Measurements from ENCODE around the gene MTMR1.

Gene MTMR1

GRCh38 chrX:150773634-150774033 lies 80.4 kb downstream of the MTMR1 start:
- no peak overlapping the region for H3K4me3 ChIP-seq (replicated peaks; ENCODE audit: low read depth, low read length)
- no peak for DNase-seq (ENCODE audit: extremely low read depth, low read depth)
- no peak for TF ChIP-seq CTCF (IDR thresholded peaks at IDR 0.05; ENCODE audit: low read depth, low read length, missing control alignments)

GRCh38 chrX:150774798-150775568 lies 81.8 kb downstream of the MTMR1 start:
- no peak for DNase-seq (ENCODE audit: extremely low read depth, low read depth)
- no peak for TF ChIP-seq CTCF (IDR thresholded peaks at IDR 0.05; ENCODE audit: low read depth, low read length, missing control alignments)
- no peak overlapping the region for H3K4me3 ChIP-seq (replicated peaks; ENCODE audit: low read depth, low read length)

- no peak overlapping the region for H3K4me3 ChIP-seq (replicated peaks; ENCODE audit: low read depth, low read length)
- TF ChIP-seq CTCF (IDR thresholded peaks at IDR 0.05; ENCODE audit: low read depth, low read length, missing control alignments): no peak
- no peak for DNase-seq (ENCODE audit: extremely low read depth, low read depth)
Measured at GRCh38 chrX:150775569-150776350, 82.6 kb downstream of the MTMR1 start.

GRCh38 chrX:150777328-150777992 lies 84.3 kb downstream of the MTMR1 start:
- H3K4me3 ChIP-seq (replicated peaks; ENCODE audit: low read depth, low read length): no peak overlapping the region
- no peak for TF ChIP-seq CTCF (IDR thresholded peaks at IDR 0.05; ENCODE audit: low read depth, low read length, missing control alignments)
- no peak for DNase-seq (ENCODE audit: extremely low read depth, low read depth)

- no peak for DNase-seq (ENCODE audit: extremely low read depth, low read depth)
- no peak for TF ChIP-seq CTCF (IDR thresholded peaks at IDR 0.05; ENCODE audit: low read depth, low read length, missing control alignments)
- no peak overlapping the region for H3K4me3 ChIP-seq (replicated peaks; ENCODE audit: low read depth, low read length)
Measured at GRCh38 chrX:150779385-150779784, 86.2 kb downstream of the MTMR1 start.

- TF ChIP-seq CTCF (IDR thresholded peaks at IDR 0.05; ENCODE audit: low read depth, low read length, missing control alignments): no peak
- H3K4me3 ChIP-seq (replicated peaks; ENCODE audit: low read depth, low read length): no peak overlapping the region
- DNase-seq (ENCODE audit: extremely low read depth, low read depth): no peak
Measured at GRCh38 chrX:150781677-150782076, 88.5 kb downstream of the MTMR1 start.

All from HFF-Myc (cell line).